ENCODE measurements around the gene ECE2. TPM values are rescaled to one million over a fixed set of nuclear protein-coding genes. Genes with fewer than 3 reads are reported as not detected.

The ECE2 gene
- total RNA-seq, 3 donors from 2014 or later (not counting 1 experiment from before 2014, with no cell fraction given): not detected

DNA sequence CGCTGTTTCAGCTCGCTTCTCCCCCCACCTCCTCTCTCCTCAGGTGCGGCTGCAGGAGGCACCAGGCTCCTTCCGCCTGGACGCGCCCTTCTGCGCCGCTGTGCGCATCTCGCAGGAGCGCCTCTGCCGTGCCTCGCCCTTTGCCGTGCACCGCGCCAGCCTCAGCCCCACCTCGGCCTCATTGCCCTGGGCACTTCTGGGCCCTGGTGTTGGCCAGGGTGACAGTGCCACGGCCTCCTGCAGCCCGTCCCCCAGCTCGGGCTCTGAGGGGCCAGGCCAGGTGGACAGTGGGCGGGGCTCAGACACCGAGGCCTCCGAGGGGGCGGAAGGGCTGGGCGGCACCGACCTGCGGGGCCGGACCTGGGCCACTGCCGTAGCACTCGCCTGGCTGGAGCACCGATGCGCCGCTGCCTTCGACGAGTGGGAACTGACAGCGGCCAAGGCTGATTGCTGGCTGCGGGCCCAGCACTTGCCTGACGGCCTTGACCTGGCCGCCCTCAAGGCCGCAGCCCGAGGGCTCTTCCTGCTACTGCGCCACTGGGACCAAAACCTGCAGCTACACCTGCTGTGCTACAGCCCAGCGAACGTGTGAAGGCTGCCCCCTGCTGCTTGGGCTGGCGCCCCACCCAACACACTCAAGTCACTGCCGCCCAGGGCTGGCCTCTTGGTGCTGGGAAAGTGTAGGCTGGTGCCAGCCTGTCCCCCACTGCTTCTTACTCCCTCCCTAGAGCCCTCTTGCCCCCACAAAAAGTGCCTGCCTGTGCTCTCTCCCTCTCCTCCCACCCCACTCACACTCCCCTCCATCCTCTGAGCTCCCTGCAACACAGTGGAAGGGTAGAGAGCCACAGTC lies 34.1 kb upstream of the ECE2 start:
- H3K27me3 ChIP-seq (ENCODE audit: control insufficient read depth, insufficient read depth, low read length): no peaks in the 10 kb centered on the region
- peak in 1 of 2 donors; percentile 34 for DNase-seq
- intact Hi-C loops (cut with micrococcal nuclease): loop anchor here (10.0 kb wide), 2 partner anchors 107 to 347 kb away; partner anchors contain the start of gene EIF2B5
- Mint-ChIP-seq H3K9me3 (no peaks in the 10 kb centered on the region), H3K27ac (no peak overlapping the region), H3K36me3 (peaks cover 12% of the 10 kb centered on the region), H3K4me1 (peaks cover 0 to 12% of the 10 kb centered on the region in 2 donors), H3K4me3 (no peak overlapping the region), H3K27me3 (ENCODE audit: low read depth in 2 of 2) (no peaks in the 10 kb centered on the region)
- H3K27ac ChIP-seq (ENCODE audit: low read length): no peak overlapping the region
- peak in 1 of 3 donors; percentile 38 for ATAC-seq
- no peaks in the 10 kb centered on the region for H3K9me3 ChIP-seq (ENCODE audit: control insufficient read depth, insufficient read depth, low read length)
- TF ChIP-seq, protein P1, sequence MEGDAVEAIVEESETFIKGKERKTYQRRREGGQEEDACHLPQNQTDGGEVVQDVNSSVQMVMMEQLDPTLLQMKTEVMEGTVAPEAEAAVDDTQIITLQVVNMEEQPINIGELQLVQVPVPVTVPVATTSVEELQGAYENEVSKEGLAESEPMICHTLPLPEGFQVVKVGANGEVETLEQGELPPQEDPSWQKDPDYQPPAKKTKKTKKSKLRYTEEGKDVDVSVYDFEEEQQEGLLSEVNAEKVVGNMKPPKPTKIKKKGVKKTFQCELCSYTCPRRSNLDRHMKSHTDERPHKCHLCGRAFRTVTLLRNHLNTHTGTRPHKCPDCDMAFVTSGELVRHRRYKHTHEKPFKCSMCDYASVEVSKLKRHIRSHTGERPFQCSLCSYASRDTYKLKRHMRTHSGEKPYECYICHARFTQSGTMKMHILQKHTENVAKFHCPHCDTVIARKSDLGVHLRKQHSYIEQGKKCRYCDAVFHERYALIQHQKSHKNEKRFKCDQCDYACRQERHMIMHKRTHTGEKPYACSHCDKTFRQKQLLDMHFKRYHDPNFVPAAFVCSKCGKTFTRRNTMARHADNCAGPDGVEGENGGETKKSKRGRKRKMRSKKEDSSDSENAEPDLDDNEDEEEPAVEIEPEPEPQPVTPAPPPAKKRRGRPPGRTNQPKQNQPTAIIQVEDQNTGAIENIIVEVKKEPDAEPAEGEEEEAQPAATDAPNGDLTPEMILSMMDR (IDR thresholded peaks at IDR 0.05): no peak
- no peak overlapping the region for H3K4me3 ChIP-seq (ENCODE audit: low read length)
- no peaks in the 10 kb centered on the region for H3K4me1 ChIP-seq (ENCODE audit: control insufficient read depth, insufficient read depth, low read length)
- 83% methylated on average over 46 of the region's 46 CpGs for WGBS (ENCODE audit: insufficient coverage)
- H3K36me3 ChIP-seq (ENCODE audit: control insufficient read depth, insufficient read depth, low read length): peaks cover 37% of the 10 kb centered on the region

DNA sequence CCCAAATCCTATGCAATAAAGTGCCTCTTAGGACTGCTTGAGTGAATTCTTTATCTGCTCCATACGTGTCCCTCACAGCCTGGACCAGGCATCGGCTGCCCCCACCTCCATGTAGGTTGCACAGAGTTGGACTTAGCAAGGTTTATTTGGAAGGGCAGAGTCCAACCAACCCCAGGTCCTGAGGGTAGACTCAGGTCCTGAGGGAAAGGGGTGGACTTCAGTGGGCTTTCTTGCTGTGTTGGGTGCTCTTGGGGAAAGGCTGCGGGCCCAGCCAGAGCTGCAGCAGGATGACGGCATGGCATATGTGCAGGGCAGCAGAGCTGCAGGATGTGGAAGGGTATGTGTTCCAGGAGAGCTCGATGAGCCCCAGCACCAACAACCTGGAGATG lies 33.5 kb upstream of the ECE2 start:
- 96% methylated on average over 5 of the region's 5 CpGs for WGBS (ENCODE audit: insufficient coverage)
- no peak for ATAC-seq
- peaks cover 37% of the 10 kb centered on the region for H3K36me3 ChIP-seq (ENCODE audit: control insufficient read depth, insufficient read depth, low read length)
- H3K4me1 ChIP-seq (ENCODE audit: control insufficient read depth, insufficient read depth, low read length): no peaks in the 10 kb centered on the region
- Mint-ChIP-seq H3K36me3 (peaks cover 12% of the 10 kb centered on the region), H3K4me3 (no peak overlapping the region), H3K4me1 (peaks cover 0 to 12% of the 10 kb centered on the region in 2 donors), H3K27me3 (ENCODE audit: low read depth in 2 of 2) (no peaks in the 10 kb centered on the region), H3K27ac (no peak overlapping the region), H3K9me3 (no peaks in the 10 kb centered on the region)
- DNase-seq: no peak
- intact Hi-C loops (cut with micrococcal nuclease): loop anchor here (10.0 kb wide), 2 partner anchors 107 to 347 kb away; partner anchors contain the start of gene EIF2B5
- H3K27me3 ChIP-seq (ENCODE audit: control insufficient read depth, insufficient read depth, low read length): no peaks in the 10 kb centered on the region
- no peak overlapping the region for H3K27ac ChIP-seq (ENCODE audit: low read length)
- H3K4me3 ChIP-seq (ENCODE audit: low read length): no peak overlapping the region
- no peaks in the 10 kb centered on the region for H3K9me3 ChIP-seq (ENCODE audit: control insufficient read depth, insufficient read depth, low read length)
- TF ChIP-seq, protein P1 (IDR thresholded peaks at IDR 0.05): no peak

DNA sequence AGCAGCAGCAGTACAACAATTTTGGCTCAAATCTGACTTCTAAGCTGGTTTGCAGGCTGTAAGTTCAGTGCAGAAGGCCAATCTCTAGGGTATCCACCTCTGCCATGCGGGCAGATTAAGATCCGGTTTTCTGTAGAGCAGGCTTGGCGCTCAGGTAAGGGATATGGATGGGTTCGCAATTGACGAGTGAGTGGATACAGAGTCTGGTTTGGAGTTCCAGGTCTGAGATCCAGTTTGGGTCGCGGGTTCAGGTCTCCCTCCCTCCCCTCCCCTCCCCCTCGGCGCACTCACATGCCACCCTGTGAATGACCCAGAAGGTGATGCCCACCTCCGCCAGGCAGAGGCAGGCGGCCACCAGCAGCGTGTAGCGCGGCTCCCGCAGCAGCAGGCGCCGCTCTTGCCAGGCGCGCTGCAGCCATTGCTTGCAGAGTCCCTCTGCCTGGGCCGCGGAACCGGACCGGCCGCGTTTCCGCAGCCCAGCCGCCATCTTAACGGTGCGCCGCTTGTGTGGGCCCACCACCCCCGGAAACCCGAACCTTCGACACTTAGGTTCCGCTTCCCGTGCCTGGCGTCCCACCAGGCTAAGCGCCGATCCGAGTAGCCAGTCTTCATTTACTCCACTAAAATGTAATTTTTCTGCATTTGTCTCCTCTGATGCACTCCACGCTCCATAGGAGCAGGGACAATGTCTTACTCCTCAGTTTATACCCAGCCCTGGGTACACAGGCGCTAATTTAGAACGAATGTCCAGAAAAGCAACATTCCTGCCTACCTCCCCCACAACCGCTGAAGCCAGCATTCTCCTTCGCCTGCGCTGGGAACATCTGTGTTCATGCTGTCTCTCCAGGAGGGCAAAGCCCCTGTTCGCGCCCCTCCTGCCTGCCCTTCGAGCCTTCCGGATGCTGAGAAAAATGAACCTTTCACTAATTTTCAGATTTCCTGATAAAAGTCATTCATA lies 27.1 kb upstream of the ECE2 start, which contains the start of gene ALG3:
Gene ALG3, minus strand, starts transcription at position 509 of the 958 bp plus-strand sequence. Its CDS starts 22 bp downstream, at position 487.
- peak within 1 kb of the TSS; percentile 94 to 99 for H3K27ac Mint-ChIP-seq
- H3K4me1 Mint-ChIP-seq: peaks cover 21 to 25% of the 10 kb centered on the region in 2 donors
- H3K4me3 Mint-ChIP-seq: peak within 1 kb of the TSS; percentile 100
- no peaks in the 10 kb centered on the region for H3K9me3 ChIP-seq (ENCODE audit: control insufficient read depth, insufficient read depth, low read length)
- no peaks in the 10 kb centered on the region for H3K9me3 Mint-ChIP-seq
- peak; percentile 66 to 81 (median 66) for ATAC-seq
- H3K36me3 ChIP-seq (ENCODE audit: control insufficient read depth, insufficient read depth, low read length): peaks cover 19% of the 10 kb centered on the region
- peaks cover 20% of the 10 kb centered on the region for H3K4me1 ChIP-seq (ENCODE audit: control insufficient read depth, insufficient read depth, low read length)
- under 1% methylated on average over 48 of the region's 49 CpGs for WGBS (ENCODE audit: insufficient coverage)
- no peaks in the 10 kb centered on the region for H3K27me3 ChIP-seq (ENCODE audit: control insufficient read depth, insufficient read depth, low read length)
- DNase-seq: peak; percentile 86 to 95
- intact Hi-C loops (cut with micrococcal nuclease): loop anchor here (1.0 to 10.0 kb wide), 5 partner anchors 63 to 354 kb away; partner anchors contain the start of genes AP2M1 and EIF2B5
- peak within 1 kb of the TSS; percentile 62 for H3K27ac ChIP-seq (ENCODE audit: low read length)
- H3K36me3 Mint-ChIP-seq: peaks cover 12% of the 10 kb centered on the region
- peak within 1 kb of the TSS; percentile 76 for H3K4me3 ChIP-seq (ENCODE audit: low read length)
- TF ChIP-seq, protein P1 (IDR thresholded peaks at IDR 0.05): no peak
- H3K27me3 Mint-ChIP-seq (ENCODE audit: low read depth in 2 of 2): no peaks in the 10 kb centered on the region

All from natural killer cell (primary cell).